Measurements from ENCODE around the gene GPRC5B.

GPRC5B gene

DNA sequence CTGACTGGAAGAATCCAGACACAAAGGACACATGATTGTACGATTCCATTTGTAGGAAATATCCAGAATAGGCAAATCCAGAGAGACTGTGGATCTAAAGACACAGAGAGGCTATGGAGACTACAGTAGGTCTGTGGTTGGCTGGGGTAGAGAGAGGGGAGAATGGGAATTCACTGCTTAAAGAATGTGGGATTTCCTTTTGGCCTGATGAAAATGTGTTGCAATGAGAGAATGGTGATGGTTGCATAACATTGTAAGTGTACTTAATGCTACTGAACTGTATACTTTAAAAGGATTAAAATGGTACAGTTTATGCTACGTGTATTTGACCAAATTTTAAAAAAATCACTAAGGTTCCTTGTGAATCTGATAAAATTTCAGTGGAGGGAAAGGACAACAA lies 62.1 kb downstream of the GPRC5B start:
- H2AFZ ChIP-seq (ENCODE audit: low read depth) = no peak overlapping the region
- H3K4me1 ChIP-seq (ENCODE audit: low read depth, poor library complexity, severe bottlenecking) = no peaks in the 10 kb centered on the region
- no peaks in the 10 kb centered on the region for H3K36me3 ChIP-seq (ENCODE audit: insufficient read depth)
- H4K20me1 ChIP-seq (ENCODE audit: insufficient read depth) = no peaks in the 10 kb centered on the region
- no peaks in the 10 kb centered on the region for H3K27me3 ChIP-seq (ENCODE audit: insufficient read depth, low read depth)
- H3K9ac ChIP-seq = no peak overlapping the region
- no peak overlapping the region for H3K27ac ChIP-seq
- no peaks in the 10 kb centered on the region for H3K79me2 ChIP-seq (ENCODE audit: insufficient read depth, low read depth)
- no peak overlapping the region for H3K4me3 ChIP-seq (IDR thresholded peaks at IDR 0.05; ENCODE audit: insufficient read depth, low read depth, low read length)
- no peak overlapping the region for H3K4me2 ChIP-seq
- TF ChIP-seq, protein P1, sequence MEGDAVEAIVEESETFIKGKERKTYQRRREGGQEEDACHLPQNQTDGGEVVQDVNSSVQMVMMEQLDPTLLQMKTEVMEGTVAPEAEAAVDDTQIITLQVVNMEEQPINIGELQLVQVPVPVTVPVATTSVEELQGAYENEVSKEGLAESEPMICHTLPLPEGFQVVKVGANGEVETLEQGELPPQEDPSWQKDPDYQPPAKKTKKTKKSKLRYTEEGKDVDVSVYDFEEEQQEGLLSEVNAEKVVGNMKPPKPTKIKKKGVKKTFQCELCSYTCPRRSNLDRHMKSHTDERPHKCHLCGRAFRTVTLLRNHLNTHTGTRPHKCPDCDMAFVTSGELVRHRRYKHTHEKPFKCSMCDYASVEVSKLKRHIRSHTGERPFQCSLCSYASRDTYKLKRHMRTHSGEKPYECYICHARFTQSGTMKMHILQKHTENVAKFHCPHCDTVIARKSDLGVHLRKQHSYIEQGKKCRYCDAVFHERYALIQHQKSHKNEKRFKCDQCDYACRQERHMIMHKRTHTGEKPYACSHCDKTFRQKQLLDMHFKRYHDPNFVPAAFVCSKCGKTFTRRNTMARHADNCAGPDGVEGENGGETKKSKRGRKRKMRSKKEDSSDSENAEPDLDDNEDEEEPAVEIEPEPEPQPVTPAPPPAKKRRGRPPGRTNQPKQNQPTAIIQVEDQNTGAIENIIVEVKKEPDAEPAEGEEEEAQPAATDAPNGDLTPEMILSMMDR (conservative IDR thresholded peaks at IDR 0.05; ENCODE audit: low read depth, low read length) = no peak

DNA sequence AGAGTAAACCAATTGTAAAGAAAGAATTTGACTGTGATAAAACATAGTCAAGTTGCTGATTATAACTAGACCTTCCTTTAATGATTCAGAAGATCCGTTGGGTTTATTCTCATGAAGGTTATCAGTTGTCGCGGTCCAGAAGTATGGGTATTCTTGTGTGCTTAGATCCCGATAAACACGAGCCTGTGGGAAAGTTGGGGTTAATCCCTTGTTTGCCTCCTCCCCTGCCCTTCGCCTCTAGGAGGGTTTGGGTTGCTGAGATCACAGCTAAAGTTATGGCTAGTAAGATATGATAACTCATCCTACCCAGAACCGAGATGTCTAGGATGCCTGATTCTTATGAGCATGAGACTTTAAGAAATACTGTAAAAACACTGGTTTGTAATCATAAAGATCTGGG lies 66.8 kb downstream of the GPRC5B start:
- H3K4me1 ChIP-seq (ENCODE audit: low read depth, poor library complexity, severe bottlenecking) = no peaks in the 10 kb centered on the region
- H3K9ac ChIP-seq = no peak overlapping the region
- no peaks in the 10 kb centered on the region for H3K79me2 ChIP-seq (ENCODE audit: insufficient read depth, low read depth)
- no peak overlapping the region for H3K27ac ChIP-seq
- H3K36me3 ChIP-seq (ENCODE audit: insufficient read depth) = no peaks in the 10 kb centered on the region
- TF ChIP-seq, protein P1 (conservative IDR thresholded peaks at IDR 0.05; ENCODE audit: low read depth, low read length) = no peak
- no peaks in the 10 kb centered on the region for H4K20me1 ChIP-seq (ENCODE audit: insufficient read depth)
- no peak overlapping the region for H3K4me3 ChIP-seq (IDR thresholded peaks at IDR 0.05; ENCODE audit: insufficient read depth, low read depth, low read length)
- H3K27me3 ChIP-seq (ENCODE audit: insufficient read depth, low read depth) = no peaks in the 10 kb centered on the region
- no peak overlapping the region for H2AFZ ChIP-seq (ENCODE audit: low read depth)
- no peak overlapping the region for H3K4me2 ChIP-seq

DNA sequence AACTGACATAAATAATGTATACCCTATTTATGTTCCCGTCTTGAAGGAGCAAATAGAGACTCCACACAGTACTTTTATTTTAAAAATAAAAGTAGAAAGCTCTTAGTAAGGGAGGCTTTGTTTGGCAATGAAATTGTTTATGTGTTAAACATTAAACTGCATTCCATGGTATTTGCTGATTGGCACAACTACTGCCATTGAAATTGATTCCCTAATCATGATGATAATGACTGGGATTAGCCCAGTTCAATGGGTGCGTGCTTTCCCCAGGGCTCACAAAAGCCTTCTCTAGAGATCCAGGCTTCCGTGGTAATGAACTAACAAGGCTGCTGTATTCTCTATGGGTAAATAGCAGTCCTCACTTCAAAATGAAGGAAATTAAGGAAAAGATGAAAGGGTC lies 67.5 kb downstream of the GPRC5B start:
- TF ChIP-seq, protein P1 (conservative IDR thresholded peaks at IDR 0.05; ENCODE audit: low read depth, low read length) = no peak
- H3K9ac ChIP-seq = no peak overlapping the region
- H4K20me1 ChIP-seq (ENCODE audit: insufficient read depth) = no peaks in the 10 kb centered on the region
- no peak overlapping the region for H3K27ac ChIP-seq
- no peaks in the 10 kb centered on the region for H3K79me2 ChIP-seq (ENCODE audit: insufficient read depth, low read depth)
- H3K27me3 ChIP-seq (ENCODE audit: insufficient read depth, low read depth) = no peaks in the 10 kb centered on the region
- no peaks in the 10 kb centered on the region for H3K4me1 ChIP-seq (ENCODE audit: low read depth, poor library complexity, severe bottlenecking)
- no peak overlapping the region for H3K4me2 ChIP-seq
- no peak overlapping the region for H3K4me3 ChIP-seq (IDR thresholded peaks at IDR 0.05; ENCODE audit: insufficient read depth, low read depth, low read length)
- H2AFZ ChIP-seq (ENCODE audit: low read depth) = no peak overlapping the region
- no peaks in the 10 kb centered on the region for H3K36me3 ChIP-seq (ENCODE audit: insufficient read depth)

DNA sequence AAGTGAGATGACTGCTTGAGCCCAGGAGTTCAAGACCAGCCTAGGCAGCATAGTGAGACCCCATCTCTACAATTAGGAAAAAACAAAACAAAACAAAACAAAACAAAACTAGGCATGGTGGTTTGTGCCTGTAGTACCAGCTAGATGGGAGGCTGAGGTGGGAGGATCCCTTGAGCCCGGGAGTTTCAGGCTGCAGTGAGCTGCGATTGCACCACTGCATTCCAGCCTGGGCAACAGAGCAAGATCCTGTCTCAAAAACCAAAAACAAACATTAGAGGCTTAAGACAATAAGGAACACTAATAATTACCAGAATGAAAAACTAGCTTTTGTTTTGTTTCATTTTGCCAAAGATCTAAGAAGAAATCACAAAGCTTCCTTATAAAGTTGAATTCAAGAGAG lies 69.2 kb downstream of the GPRC5B start:
- Histone ChIP-seq H3K27me3 (ENCODE audit: insufficient read depth, low read depth) (no peaks in the 10 kb centered on the region), H3K4me1 (ENCODE audit: low read depth, poor library complexity, severe bottlenecking) (no peaks in the 10 kb centered on the region), H3K9ac (no peak overlapping the region), H3K4me3 (IDR thresholded peaks at IDR 0.05; ENCODE audit: insufficient read depth, low read depth, low read length) (no peak overlapping the region), H3K36me3 (ENCODE audit: insufficient read depth) (no peaks in the 10 kb centered on the region), H3K79me2 (ENCODE audit: insufficient read depth, low read depth) (no peaks in the 10 kb centered on the region), H3K4me2 (no peak overlapping the region), H4K20me1 (ENCODE audit: insufficient read depth) (no peaks in the 10 kb centered on the region), H3K27ac (no peak overlapping the region), H2AFZ (ENCODE audit: low read depth) (no peak overlapping the region)
- TF ChIP-seq, protein P1 (conservative IDR thresholded peaks at IDR 0.05; ENCODE audit: low read depth, low read length) = no peak

All from KMS-11 (cell line).